GM18508 (cell line): ENCODE data around the gene RASGRF1.
"Not testable (repeated sequence)": the region's sequence is repeated elsewhere in the genome, so short reads cannot be mapped to it uniquely, and the experiment has no call there.

Source experiments
- ATAC-seq: cut with Tn5 transposase; IDR thresholded peaks from one replicate; pipeline ENCODE4 v1.9.1; 2021; ENCODE audit warnings: moderate number of reproducible peaks; ENCODE audit not compliant: insufficient read depth, unreplicated experiment

Gene RASGRF1

GRCh38 chr15:78943692-78944091 lies 146.9 kb downstream of the RASGRF1 start:
- no peak for ATAC-seq

GRCh38 chr15:78942741-78943140 lies 147.8 kb downstream of the RASGRF1 start:
- no peak for ATAC-seq

DNA sequence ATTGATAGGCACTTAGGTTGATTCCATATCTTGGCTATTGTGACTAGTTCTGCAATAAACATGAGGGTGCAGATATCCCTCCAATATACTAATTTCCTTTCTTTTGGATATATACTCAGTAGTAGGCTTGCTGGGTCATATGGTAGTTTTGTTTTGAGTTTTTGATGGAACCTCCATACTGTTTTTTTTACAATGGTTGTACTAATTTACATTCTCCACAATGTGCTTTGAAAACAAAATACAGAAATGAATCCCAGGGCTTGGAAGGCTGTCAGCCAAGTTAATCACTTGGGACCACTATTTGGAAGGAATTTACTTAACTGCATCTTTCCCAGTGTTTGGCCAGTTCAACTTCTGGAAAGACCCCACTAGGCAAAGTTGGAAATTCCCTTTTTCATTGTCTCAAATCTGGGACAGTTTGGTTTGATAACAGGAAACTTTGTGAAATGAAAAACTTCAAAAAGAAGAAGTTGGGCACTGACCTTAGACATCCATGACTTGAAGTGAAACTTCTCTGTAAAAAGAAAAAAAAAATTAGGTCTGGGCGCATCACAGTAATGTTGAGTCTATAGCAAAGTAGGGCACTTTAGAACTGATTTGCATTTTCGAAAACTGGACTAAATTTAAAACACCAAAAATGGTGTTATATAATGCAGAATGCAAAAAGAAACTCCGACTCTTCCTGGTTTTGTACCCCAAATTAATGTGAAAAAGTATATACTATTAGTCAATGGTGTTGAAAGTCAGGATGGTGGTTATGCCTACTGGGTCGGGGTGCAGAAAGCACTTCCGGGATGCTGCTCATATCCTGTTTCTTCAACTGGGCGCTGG lies 151.7 kb downstream of the RASGRF1 start:
- ATAC-seq, result peak; percentile 42

DNA sequence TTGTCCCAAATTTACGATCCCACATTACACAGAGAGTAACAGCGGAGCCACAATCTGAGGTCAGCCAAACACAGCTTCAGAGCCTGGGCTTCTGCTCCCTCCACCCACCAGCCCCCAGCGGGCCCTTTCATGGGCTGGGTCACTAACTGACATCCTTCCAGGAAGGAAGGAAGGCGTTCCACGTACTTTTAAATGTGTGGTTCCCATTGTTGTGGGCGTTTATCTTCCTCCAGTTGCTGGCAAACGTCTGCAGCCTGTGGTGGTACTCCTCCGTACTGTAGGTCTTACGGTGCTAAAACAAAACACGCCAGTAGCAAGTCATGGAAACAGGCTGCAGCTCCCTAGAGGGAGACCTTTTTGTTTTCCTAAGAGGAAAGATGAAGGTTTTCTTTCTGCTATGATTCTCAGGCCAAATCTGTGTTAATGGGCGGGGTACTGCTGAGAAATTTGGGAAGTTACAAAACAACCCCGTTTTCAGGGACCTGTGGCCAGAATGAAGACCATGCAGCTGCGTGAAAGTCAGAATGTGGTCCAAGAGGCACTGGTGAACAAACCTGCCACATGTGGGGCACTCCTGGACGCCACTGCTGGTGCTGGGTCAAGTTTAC lies 153.3 kb downstream of the RASGRF1 start:
- ATAC-seq, result no peak

GRCh38 chr15:78934655-78935023 lies 155.9 kb downstream of the RASGRF1 start:
- no peak for ATAC-seq

- no peak for ATAC-seq
Observed at GRCh38 chr15:78933823-78934654, 156.5 kb downstream of the RASGRF1 start.

DNA sequence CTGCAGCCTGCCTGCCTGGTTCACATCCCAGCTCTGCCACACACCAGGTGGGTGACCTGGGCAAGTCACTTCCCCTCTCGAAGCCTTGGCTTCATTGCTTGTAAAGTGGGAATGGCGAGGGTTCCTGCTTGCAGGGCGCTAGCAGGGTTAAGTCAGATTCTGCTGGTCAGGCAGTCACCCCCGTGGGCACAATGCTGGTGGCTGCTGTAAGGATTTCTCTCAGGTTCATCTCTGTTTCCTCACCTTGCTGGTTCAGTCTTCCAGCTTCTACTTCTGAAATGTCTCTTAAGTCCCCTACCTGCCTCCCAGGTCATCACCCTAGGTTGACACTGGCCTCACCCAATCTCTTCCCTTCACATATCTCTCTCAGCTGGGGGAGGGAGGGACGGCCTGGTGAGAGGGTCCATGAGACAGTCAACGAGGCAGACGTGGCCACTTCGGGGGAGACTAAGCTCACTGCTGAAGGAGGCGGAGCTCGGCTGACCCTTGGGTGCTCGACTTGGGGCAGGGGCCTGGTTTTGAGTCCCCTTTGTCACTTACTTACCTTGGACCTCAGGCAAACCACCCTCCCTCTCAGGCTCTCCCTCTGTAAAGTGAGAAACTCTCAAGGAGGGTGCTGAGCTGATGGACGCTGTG lies 157.3 kb downstream of the RASGRF1 start:
- ATAC-seq, result no peak

GRCh38 chr15:78932258-78932808 lies 158.2 kb downstream of the RASGRF1 start:
- no peak for ATAC-seq

DNA sequence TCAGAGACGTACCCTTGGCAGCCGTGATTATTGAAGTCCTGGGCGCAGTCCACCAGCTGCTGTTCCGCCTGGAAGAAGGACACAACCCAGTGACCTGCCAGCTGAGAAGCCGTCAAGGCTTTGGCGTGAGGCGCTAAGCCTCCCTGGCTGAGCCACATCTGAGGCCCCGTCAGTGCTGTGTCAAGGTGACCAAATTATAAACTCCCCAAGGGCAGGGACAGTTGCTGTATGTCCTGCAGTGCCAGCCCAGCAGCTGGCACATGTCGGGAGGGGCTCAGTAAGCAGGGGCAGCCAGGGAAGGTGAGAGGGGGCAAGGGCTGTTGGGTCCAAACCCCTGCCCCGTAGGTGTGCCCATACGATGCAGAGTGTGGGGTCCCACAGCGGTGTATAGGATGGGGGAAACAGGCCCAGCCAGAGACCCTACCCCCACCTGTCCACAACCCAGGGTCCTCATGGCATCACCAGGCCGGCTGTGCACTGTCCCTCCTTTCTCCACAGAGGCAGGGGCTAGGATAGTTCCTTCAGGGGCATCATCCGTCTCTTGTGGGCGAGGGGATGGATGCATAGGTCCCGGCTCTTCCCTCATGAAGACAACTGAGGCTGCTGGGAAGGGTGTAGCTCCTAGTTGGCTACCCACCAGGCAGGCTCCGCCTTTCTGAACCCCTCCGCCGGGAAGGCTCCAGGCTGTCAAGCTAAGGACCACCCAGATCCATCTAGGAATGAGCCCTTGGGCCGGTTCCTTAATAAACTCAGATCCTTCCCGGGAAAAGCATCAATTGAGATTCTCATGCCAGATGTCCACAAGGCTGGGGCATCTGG lies 158.9 kb downstream of the RASGRF1 start:
- ATAC-seq, result no peak

DNA sequence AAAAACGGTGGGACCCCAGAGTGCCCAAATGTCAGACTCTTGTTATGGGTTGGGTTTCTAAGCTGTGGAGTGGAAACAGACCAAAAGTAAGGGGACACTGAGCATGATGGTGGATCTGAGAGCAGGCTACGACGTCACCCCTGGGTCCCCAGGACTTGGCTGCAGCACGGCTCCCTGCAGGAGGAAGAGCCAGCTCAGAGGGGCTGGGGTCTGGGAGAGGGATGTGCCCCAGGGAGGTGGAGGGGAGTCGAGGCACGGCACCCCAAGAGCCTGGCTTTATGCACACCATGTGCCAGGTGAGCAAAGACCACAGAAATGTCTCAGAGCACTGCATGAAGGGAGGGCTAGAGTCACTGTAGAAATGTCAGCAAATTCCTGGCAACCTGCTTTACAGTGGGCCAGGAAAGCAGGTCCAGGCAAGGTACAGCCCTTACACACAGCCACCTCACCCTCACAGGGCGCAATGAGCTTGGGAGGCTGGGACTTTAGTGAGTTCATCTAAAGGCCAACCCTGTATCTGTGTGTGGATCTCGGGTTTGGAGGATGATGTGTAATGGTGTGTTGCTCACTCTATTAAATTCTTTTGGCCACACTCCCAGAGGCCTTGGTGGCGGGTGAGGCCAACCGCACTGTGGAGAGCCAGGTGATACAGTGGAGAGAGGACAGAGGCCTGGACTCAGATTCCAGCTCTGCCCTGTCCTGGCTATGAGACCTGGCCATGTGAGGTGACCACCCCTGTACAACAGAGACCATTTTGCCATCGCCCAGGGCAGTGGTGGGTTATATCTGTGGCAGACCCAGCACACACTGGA lies 159.8 kb downstream of the RASGRF1 start:
- ATAC-seq, result no peak

DNA sequence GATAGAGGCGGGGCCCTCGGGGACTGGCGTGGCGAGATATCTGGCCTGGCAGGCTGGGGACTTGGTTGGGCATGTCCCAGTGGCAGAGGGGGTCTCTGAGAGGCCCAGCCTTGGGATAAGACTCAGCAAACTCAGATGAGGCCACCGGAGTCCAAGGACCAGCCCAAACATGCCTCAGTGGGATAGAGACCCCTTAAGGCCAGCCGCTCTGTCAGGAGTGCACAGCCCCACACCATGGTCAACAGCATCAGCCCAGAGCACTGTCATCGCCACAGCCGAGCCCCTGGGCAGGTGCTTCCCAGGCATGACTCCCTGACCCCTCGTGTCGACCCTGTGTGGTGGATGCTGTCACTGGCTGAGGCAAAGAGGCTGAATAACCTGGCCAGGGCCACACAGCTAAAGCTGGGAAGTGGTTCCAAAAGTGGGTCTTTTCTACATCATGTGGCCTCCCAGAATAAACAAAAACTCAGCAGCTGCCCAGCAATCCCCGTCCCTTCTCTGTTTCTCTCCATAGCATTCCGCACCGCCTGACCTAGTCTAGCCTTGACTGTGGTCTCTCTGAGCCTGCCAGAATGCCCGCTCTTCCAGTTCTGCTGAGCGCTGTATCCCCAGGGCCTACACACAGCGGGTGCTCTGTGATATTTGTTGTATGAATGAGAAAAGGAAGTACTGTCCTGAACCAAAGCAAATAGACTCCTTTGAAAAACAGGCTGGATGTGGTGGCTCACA lies 160.9 kb downstream of the RASGRF1 start:
- no peak for ATAC-seq

GRCh38 chr15:78928616-78929093 lies 161.9 kb downstream of the RASGRF1 start:
- ATAC-seq, result no peak

DNA sequence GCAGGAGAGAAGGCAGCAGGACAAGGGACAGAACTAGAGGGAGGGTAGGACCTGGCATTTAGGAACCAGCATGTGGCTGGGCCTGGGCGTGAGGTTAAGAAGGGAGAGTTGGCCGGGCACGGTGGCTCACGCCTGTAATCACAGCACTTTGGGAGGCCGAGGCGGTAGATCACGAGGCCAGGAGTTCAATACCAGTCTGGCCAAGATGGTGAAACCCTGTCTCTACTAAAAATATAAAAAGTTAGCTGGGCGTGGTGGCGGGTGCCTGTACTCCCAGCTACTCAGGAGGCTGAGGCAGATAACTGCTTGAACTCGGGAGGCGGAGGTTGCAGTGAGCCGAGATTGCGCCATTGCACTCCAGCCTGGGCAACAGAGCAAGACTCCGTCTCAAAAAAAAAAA lies 162.4 kb downstream of the RASGRF1 start:
- ATAC-seq, result not testable (repeated sequence)

DNA sequence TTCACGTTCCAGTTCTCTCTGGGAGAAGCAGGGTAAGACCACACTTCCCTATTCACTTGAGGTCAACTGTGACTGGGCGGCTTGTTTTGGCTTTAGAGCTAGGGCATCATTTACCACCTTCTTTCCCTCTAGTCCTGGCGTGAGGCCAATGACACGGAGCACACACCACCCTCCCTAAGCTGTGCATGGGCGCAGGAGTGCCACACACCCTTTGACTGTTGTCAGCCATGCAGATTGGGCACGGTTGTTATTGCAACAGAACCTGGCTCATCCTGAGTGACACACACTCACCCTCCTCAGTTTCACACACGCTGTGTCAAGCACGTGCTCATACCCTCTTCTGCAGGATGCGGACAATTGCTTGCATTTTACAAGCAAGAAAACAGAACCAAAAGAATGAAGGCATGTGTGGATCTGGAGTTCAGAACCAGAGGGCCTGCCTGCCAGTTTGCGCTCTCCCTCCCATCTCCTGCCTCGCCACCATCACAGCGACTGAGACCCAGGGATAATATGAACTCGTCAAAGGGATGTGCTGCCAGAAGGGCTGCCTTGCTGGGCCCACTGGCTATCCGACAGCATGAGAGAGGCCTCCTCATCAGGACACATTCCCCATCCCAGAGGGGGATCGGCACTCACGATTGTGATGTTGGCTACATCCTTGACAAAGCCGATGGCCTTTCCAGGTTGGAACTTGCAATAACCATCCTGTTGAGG lies 163.3 kb downstream of the RASGRF1 start:
- ATAC-seq, result no peak

DNA sequence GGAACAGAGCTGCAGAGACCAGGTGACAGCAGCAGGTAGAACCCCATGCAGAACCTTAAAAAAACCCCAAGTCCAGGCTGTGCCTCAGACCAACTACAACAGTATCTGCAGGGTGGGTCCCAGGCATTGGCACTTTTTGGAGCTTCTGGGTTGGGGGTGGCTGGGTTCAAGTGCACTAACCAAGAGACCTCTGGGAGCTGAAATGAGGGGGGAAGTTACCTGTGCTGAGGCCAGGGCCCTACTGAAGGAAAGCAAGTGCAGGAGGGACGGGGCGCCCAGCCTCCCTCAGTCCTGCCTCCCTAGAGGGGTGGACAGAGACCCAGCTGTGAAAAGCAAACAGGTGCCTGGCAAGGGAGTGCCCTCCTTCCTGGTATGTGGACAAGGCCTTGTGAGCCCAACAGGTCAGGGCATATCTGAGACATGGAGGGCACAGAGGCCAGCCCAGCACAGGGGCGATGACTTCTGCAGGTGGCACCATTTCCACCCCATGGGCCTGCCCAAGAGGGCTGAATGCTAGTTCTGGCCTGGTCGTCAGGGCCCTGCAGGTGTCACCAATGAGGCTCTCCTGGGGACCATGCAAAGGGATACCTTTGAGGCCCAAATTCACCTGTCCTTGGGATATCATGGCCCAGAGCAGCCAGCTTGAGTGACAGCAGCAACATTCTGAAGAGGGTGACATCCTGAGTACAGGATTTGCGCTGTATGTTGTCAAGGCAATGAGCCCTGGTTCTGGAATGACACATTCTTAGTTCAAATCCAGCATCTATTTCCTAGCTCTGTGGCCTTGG lies 164.4 kb downstream of the RASGRF1 start:
- ATAC-seq, result no peak

- no peak for ATAC-seq
Observed at GRCh38 chr15:78925076-78925624, 165.4 kb downstream of the RASGRF1 start.
